PC-9 (cell line): ENCODE data around the gene SLC24A4. TPM values are rescaled to one million over a fixed set of nuclear protein-coding genes. Genes with fewer than 3 reads are reported as not detected.

ENCODE experiments used
- BruUV-seq: library from RNA; stranded (reverse); fragments of 400-500 nt; replicated peaks from 2 replicates; lab custom pipeline; 2021; lab: Mats Ljungman, UMichigan
- CTCF ChIA-PET: fragments of 300-600 bp; sonication (Branson Sonifier 250); formaldehyde crosslinking; loops from one replicate; lab custom pipeline; 2022; ENCODE audit warnings: antibody characterized with exemption; lab: Charles Lee
- POLR2A ChIA-PET: fragments of 300-600 bp; sonication (Branson Sonifier 250); formaldehyde crosslinking; loops from one replicate; lab custom pipeline; 2022; ENCODE audit warnings: antibody characterized with exemption; ENCODE audit not compliant: unreplicated experiment; lab: Charles Lee
- DNase-seq, 2 experiments: peaks; one replicate each; pipeline versions ENCODE4 v3.0.0 to v3.0.0-alpha.2; 2015 to 2022; ENCODE audit warnings: mixed read lengths in 1 of 2
- H2AFZ ChIP-seq: fragments of 200-600 bp; sonication (generic); 2 replicates; pipeline ENCODE4 v1.8.1; 2017; ENCODE audit warnings: antibody characterized with exemption
- H3F3A ChIP-seq: fragments of 200-600 bp; sonication (generic); 2 replicates; pipeline ENCODE4 v1.8.1; 2017; ENCODE audit warnings: antibody characterized with exemption, mild to moderate bottlenecking, low read depth; ENCODE audit not compliant: insufficient read depth
- H3K27ac ChIP-seq: fragments of 200-600 bp; sonication (generic); 2 replicates; pipeline ENCODE4 v1.6.1; 2016; ENCODE audit warnings: mixed run types
- H3K27me3 ChIP-seq: fragments of 200-600 bp; sonication (generic); 2 replicates; pipeline ENCODE4 v1.6.1; 2016; ENCODE audit warnings: low read depth, mixed run types; ENCODE audit not compliant: insufficient read depth
- H3K36me3 ChIP-seq: fragments of 200-600 bp; sonication (generic); 2 replicates; pipeline ENCODE4 v1.6.1; 2016; ENCODE audit warnings: low read depth, mixed run types
- H3K4me1 ChIP-seq: fragments of 200-600 bp; sonication (generic); replicated peaks from 2 replicates; pipeline ENCODE4 v1.6.1; 2016; ENCODE audit warnings: mixed run types; ENCODE audit not compliant: insufficient read depth
- H3K4me2 ChIP-seq: fragments of 200-600 bp; sonication (generic); 2 replicates; pipeline ENCODE4 v1.6.1; 2017; ENCODE audit warnings: mixed run types
- H3K4me3 ChIP-seq: fragments of 200-600 bp; sonication (generic); 2 replicates; pipeline ENCODE4 v1.6.1; 2016; ENCODE audit warnings: mixed run types
- H3K79me2 ChIP-seq: fragments of 200-600 bp; sonication (generic); 2 replicates; pipeline ENCODE4 v1.6.1; 2017; ENCODE audit warnings: low read depth, mixed run types
- H3K9me2 ChIP-seq: fragments of 200-600 bp; sonication (generic); 2 replicates; pipeline ENCODE4 v1.8.1; 2017; ENCODE audit warnings: mild to moderate bottlenecking; ENCODE audit not compliant: insufficient read depth
- H3K9me3 ChIP-seq: fragments of 200-600 bp; sonication (generic); 2 replicates; pipeline ENCODE4 v1.8.1; 2016; ENCODE audit warnings: low read depth; ENCODE audit not compliant: insufficient read depth
- H4K20me1 ChIP-seq: fragments of 200-600 bp; sonication (generic); 2 replicates; pipeline ENCODE4 v1.8.1; 2017; ENCODE audit not compliant: insufficient read depth
- EZH2 ChIP-seq: fragments of 200-600 bp; sonication (generic); IDR thresholded peaks from 2 replicates; pipeline ENCODE4 v1.8.0; 2017; ENCODE audit warnings: antibody characterized with exemption, low read depth
- intact Hi-C: fragments of 100-400 bp; cut with micrococcal nuclease; formaldehyde crosslinking; loops from one replicate; pipeline ENCODE4 v1.10.0; 2022; ENCODE audit not compliant: unreplicated experiment
- total RNA-seq: library from RNA; stranded (reverse); gene quantifications from 2 replicates; pipeline ENCODE4 v1.2.3, GENCODE V29; 2021
- TF ChIP-seq, protein P1 (sequence below): fragments of 200-600 bp; sonication (generic); conservative IDR thresholded peaks from 2 replicates; pipeline ENCODE4 v1.6.1; 2017; ENCODE audit warnings: mixed run types, antibody characterized with exemption, mild to moderate bottlenecking, moderate library complexity

The SLC24A4 gene
- total RNA-seq, 1 experiment from 2014 or later: not detected

DNA sequence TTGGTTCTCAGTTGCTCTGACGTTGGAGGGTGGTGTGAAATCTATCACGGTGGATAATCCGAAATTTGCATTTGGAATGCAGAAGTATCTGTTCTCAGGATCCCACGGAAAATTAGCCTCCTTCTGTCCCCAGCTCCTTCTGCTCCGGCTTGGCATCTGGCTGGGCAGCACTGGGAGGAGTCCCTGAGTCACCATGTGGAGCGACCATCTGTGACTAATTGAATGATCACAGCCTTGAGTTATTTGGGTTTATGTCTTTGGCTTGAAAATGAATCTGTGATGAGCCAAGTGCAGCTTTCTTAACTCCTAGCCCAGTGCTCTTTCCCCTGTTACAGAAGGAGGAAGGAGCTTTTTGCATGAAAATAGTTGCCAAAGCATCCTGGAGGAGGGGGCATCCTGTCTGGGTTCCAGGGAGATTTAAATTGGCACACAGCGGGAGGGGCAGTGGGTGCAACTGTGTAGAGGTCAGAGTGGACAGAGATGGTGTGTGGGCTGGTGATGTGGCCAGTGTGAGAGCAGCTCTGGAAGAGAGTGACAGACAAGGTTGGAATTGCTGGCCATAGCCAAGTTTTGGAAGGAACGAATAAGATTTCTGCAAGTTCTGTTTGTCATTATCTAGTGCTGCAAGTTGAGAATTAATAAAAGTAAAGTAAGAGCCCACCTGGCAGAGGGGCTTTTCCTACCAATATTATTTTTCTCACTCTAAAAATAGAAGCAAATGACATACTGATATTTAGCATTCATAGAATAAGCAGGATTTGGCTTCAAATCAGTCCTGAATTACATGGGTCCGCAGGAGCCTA lies 74.4 kb downstream of the SLC24A4 start:
- peak; percentile 39 to 89 for DNase-seq
- H3K9me3 ChIP-seq: peaks cover under 1% of the 10 kb centered on the region; the same call in 1 of the 2 replicates
- H4K20me1 ChIP-seq: no peaks in the 10 kb centered on the region
- H3K79me2 ChIP-seq: no peaks in the 10 kb centered on the region
- no peaks in the 10 kb centered on the region for H3K36me3 ChIP-seq
- H3K4me3 ChIP-seq: no peak overlapping the region
- TF ChIP-seq, protein P1, sequence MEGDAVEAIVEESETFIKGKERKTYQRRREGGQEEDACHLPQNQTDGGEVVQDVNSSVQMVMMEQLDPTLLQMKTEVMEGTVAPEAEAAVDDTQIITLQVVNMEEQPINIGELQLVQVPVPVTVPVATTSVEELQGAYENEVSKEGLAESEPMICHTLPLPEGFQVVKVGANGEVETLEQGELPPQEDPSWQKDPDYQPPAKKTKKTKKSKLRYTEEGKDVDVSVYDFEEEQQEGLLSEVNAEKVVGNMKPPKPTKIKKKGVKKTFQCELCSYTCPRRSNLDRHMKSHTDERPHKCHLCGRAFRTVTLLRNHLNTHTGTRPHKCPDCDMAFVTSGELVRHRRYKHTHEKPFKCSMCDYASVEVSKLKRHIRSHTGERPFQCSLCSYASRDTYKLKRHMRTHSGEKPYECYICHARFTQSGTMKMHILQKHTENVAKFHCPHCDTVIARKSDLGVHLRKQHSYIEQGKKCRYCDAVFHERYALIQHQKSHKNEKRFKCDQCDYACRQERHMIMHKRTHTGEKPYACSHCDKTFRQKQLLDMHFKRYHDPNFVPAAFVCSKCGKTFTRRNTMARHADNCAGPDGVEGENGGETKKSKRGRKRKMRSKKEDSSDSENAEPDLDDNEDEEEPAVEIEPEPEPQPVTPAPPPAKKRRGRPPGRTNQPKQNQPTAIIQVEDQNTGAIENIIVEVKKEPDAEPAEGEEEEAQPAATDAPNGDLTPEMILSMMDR: no peak
- no peaks in the 10 kb centered on the region for H3K27me3 ChIP-seq
- POLR2A ChIA-PET: no interaction called here
- H3K9me2 ChIP-seq: no peaks in the 10 kb centered on the region
- no TSS peak for BruUV-seq
- intact Hi-C loops: no loop called here
- peaks cover 18% of the 10 kb centered on the region; the same call in 1 of the 2 replicates for H3F3A ChIP-seq
- H3K27ac ChIP-seq: peak overlapping the region; percentile 17
- CTCF ChIA-PET: no interaction called here
- no peak overlapping the region for H2AFZ ChIP-seq
- H3K4me1 ChIP-seq: peaks cover 20% of the 10 kb centered on the region
- H3K4me2 ChIP-seq: peak overlapping the region; percentile 52

DNA sequence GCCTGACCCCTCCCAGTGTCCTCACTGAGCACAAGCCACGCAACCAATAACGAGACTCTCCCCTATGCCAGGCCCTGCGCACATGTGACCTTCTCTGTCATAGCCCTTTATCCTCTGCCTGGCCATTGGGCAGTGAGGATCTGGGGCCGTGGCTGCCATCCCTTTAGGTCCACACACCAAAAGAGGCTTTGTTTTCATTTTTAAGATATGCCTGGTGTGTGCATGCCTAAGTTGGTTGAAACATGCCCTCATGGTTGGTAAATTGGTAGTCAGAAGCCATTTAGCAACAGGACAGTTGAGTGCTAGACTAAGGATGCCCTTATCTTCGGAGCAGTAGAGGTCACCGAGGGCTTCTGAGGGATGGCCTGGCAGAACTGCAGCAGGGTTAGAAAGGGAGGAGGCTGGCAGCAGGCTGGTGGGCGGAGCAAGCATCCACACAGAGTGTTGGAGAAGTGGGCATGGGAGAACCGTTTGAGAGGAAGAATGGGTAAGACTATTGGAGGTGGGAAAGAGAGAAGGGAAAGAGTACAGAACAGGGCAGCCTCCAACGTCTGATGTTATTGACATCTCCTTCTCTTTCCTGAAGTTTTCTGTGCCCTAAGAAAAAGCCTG lies 75.1 kb downstream of the SLC24A4 start:
- H3K27me3 ChIP-seq: no peaks in the 10 kb centered on the region
- H3K36me3 ChIP-seq: no peaks in the 10 kb centered on the region
- no TSS peak for BruUV-seq
- DNase-seq: no peak
- peaks cover 3% of the 10 kb centered on the region; the same call in 1 of the 2 replicates for H3K9me3 ChIP-seq
- ChIA-PET POLR2A (no interaction called here), CTCF (no interaction called here)
- TF ChIP-seq EZH2: no peak
- TF ChIP-seq, protein P1: no peak
- no peak overlapping the region for H2AFZ ChIP-seq
- H3K79me2 ChIP-seq: no peaks in the 10 kb centered on the region
- intact Hi-C loops: no loop called here
- no peaks in the 10 kb centered on the region for H3K9me2 ChIP-seq
- H4K20me1 ChIP-seq: no peaks in the 10 kb centered on the region
- H3K4me2 ChIP-seq: peak overlapping the region; percentile 52
- H3F3A ChIP-seq: peaks cover 18% of the 10 kb centered on the region; the same call in 1 of the 2 replicates
- H3K27ac ChIP-seq: 0 out of 2 replicates have a peak overlapping the region, but pooled peaks have one; percentile 17
- peaks cover 20% of the 10 kb centered on the region for H3K4me1 ChIP-seq
- no peak overlapping the region for H3K4me3 ChIP-seq

DNA sequence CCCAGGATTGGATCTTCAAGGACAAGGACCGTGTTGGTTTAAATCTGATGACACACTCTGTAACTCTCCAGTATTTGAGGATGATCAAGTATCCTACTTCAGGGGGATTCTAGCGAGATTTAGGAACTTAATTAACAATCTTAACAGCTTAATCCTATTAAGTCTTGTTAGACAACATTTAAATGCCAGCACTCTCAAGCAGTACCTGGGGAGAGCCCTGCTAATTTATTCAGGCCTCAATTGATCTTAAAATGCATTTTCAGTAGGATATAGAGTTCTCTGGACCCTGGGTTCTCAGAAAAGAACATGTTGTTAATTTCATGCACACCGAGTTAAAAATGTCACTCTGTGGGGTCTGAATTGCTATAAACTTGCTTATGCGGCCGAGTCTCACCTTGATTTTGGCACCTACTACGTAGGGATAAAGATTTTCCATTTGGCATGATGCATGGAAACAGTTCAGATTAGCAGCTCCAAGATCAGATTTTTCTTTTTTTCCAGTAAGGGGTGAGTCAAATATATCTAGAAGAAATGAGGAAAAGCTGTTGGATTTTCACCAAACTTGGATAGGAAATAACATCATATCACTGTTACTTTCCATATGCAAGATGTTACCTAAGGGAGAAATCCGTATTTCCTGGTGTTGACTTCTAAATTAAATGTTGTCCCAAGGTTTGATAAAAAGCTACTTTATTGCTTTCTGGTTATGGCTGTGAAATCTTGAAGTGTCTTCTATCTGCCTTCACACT lies 76.1 kb downstream of the SLC24A4 start:
- no peak for DNase-seq
- Histone ChIP-seq H3K9me2 (no peaks in the 10 kb centered on the region), H3K36me3 (no peaks in the 10 kb centered on the region), H2AFZ (no peak overlapping the region), H3K27ac (no peak overlapping the region), H3K4me3 (no peak overlapping the region), H3K79me2 (no peaks in the 10 kb centered on the region), H3K4me1 (peaks cover 20% of the 10 kb centered on the region), H3K27me3 (no peaks in the 10 kb centered on the region), H3K9me3 (peaks cover 3% of the 10 kb centered on the region; the same call in 1 of the 2 replicates), H3F3A (peaks cover 18% of the 10 kb centered on the region; the same call in 1 of the 2 replicates), H4K20me1 (no peaks in the 10 kb centered on the region), H3K4me2 (no peak overlapping the region)
- POLR2A ChIA-PET: no interaction called here
- no TSS peak for BruUV-seq
- TF ChIP-seq, protein P1: no peak
- no peak for TF ChIP-seq EZH2
- CTCF ChIA-PET: no interaction called here
- intact Hi-C loops: no loop called here
